ENCODE results near the gene TBX18. TPM values are rescaled to one million over a fixed set of nuclear protein-coding genes. Genes with fewer than 3 reads are reported as not detected.

TBX18 gene
- total RNA-seq, 1 experiment from 2014 or later: 0.15 TPM

DNA sequence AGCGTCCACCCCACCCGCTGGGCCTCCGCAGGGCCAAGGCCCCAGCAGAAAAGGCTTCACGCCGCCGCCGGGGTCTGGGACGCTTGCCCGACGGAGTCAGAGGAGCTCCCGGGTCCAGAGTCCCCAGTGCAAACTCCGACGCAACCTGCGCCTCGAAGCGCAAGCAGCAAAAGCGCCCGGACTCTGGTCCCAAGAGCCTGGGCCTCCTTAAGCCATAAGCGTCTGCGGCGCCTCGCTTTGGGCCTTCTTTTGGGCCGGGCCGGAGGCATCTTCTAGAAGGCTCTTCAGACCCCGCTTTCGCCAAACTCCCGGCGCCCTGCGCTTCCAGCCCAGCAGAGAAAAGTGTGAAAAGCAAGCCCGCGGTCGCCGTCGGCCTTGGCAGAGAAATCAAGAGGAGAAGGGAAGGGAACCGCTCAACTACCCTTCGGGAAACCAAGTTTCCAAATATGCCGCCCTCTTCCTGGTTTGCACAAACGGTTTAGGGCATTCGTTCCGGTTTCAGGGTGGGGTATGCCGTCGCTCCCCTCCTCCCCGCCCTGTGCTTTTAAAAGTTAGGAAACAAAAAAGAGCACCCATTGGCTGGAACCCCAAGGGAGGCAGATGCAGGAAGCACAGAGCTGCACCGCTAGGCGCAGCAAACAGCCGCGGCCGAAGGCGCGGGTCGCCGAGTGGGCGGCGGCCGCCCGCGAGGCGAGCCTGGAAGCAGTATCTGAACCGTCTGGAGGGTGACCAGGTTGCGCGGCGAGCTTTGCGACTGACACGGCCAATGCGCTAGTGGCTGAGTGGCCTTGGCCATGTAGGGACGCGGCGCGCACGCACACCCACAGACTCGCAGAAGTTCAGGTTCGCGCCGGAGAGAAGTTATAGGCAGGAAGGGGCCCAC lies 1.2 kb downstream of the TBX18 start:
- CTCF ChIA-PET: interaction anchor here (1.1 to 3.6 kb wide), 7 partner anchors 10 to 341 kb away, joined by 3 to 63 read pairs (median 8); no protein-coding TSS in a partner anchor
- no peaks in the 10 kb centered on the region for H3K9me3 Mint-ChIP-seq
- POLR2A ChIA-PET: interaction anchor here (1.6 kb wide), 1 partner anchor 11 kb away, joined by 4 read pairs; no protein-coding TSS in a partner anchor
- peaks cover 100% of the 10 kb centered on the region for H3K27me3 Mint-ChIP-seq (ENCODE audit: low read depth)
- no peak overlapping the region for H3K27ac Mint-ChIP-seq
- H3K36me3 Mint-ChIP-seq: no peaks in the 10 kb centered on the region
- peak overlapping the region; percentile 82 for H3K4me3 Mint-ChIP-seq
- TF ChIP-seq, protein P1, sequence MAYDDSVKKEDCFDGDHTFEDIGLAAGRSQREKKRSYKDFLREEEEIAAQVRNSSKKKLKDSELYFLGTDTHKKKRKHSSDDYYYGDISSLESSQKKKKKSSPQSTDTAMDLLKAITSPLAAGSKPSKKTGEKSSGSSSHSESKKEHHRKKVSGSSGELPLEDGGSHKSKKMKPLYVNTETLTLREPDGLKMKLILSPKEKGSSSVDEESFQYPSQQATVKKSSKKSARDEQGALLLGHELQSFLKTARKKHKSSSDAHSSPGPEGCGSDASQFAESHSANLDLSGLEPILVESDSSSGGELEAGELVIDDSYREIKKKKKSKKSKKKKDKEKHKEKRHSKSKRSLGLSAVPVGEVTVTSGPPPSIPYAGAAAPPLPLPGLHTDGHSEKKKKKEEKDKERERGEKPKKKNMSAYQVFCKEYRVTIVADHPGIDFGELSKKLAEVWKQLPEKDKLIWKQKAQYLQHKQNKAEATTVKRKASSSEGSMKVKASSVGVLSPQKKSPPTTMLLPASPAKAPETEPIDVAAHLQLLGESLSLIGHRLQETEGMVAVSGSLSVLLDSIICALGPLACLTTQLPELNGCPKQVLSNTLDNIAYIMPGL (CRISPR knock-in tag; IDR thresholded peaks at IDR 0.05): peak; percentile 10; the same call in 1 of the 2 replicates
- 0 out of 2 replicates have a peak, but pooled peaks have one; percentile 19 for TF ChIP-seq JUN (CRISPR knock-in tag; IDR thresholded peaks at IDR 0.05)
- TF ChIP-seq, protein P2, sequence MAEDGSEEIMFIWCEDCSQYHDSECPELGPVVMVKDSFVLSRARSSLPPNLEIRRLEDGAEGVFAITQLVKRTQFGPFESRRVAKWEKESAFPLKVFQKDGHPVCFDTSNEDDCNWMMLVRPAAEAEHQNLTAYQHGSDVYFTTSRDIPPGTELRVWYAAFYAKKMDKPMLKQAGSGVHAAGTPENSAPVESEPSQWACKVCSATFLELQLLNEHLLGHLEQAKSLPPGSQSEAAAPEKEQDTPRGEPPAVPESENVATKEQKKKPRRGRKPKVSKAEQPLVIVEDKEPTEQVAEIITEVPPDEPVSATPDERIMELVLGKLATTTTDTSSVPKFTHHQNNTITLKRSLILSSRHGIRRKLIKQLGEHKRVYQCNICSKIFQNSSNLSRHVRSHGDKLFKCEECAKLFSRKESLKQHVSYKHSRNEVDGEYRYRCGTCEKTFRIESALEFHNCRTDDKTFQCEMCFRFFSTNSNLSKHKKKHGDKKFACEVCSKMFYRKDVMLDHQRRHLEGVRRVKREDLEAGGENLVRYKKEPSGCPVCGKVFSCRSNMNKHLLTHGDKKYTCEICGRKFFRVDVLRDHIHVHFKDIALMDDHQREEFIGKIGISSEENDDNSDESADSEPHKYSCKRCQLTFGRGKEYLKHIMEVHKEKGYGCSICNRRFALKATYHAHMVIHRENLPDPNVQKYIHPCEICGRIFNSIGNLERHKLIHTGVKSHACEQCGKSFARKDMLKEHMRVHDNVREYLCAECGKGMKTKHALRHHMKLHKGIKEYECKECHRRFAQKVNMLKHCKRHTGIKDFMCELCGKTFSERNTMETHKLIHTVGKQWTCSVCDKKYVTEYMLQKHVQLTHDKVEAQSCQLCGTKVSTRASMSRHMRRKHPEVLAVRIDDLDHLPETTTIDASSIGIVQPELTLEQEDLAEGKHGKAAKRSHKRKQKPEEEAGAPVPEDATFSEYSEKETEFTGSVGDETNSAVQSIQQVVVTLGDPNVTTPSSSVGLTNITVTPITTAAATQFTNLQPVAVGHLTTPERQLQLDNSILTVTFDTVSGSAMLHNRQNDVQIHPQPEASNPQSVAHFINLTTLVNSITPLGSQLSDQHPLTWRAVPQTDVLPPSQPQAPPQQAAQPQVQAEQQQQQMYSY (CRISPR knock-in tag; IDR thresholded peaks at IDR 0.05): no peak
- no peak for TF ChIP-seq ZNF396 (CRISPR knock-in tag; IDR thresholded peaks at IDR 0.05; ENCODE audit: borderline replicate concordance)
- 0 out of 2 replicates have a peak, but pooled peaks have one; percentile 16 for TF ChIP-seq ZNF423 (CRISPR knock-in tag; IDR thresholded peaks at IDR 0.05)
- ATAC-seq (peak; percentile 1; the same call in 1 of the 2 replicates), DNase-seq (ENCODE audit: low spot score) (peak; percentile 50)
- H3K4me1 Mint-ChIP-seq: peaks cover 36% of the 10 kb centered on the region

DNA sequence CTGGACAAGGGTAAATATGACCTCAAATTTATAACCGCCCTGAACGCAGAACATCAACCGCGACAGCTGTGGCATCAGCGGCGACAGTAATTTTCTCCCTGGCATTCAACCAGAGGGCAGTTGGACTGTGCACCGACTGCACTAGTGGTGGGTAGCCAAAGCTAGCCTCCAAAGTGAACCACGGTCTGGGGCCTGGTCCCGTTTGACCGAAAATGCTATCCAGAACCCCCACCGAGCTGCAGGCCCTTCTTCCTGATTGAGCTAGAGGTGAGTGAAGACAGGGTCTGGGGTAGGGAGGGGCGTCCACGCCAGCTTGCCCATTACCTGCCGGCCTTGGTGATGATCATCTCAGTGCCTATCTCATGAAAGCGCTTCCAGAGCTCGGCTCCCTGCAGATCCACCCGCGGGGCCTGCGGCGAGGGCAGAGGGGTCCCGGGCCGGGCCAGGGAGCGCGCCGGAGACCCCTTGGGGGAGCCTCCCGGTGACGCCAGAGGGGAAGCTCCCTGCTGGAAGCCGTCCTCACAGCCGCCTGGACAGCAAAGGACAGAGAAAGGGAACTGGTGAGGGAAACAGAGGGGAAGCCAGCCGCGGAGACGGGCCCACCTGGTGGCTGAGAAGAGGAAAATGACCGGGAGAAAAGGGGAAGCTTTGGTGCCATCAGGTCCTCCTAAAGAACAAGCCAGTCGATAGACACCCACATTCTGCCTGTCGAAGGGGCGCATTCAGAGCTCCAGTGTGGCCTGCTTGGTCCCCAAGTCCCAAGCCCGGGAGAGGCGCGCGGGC lies 2.0 kb downstream of the TBX18 start:
- H3K27me3 Mint-ChIP-seq (ENCODE audit: low read depth): peaks cover 95% of the 10 kb centered on the region
- TF ChIP-seq, protein P3, sequence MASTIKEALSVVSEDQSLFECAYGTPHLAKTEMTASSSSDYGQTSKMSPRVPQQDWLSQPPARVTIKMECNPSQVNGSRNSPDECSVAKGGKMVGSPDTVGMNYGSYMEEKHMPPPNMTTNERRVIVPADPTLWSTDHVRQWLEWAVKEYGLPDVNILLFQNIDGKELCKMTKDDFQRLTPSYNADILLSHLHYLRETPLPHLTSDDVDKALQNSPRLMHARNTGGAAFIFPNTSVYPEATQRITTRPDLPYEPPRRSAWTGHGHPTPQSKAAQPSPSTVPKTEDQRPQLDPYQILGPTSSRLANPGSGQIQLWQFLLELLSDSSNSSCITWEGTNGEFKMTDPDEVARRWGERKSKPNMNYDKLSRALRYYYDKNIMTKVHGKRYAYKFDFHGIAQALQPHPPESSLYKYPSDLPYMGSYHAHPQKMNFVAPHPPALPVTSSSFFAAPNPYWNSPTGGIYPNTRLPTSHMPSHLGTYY (CRISPR knock-in tag; IDR thresholded peaks at IDR 0.05): no peak
- TF ChIP-seq, protein P1 (CRISPR knock-in tag; IDR thresholded peaks at IDR 0.05): 0 out of 2 replicates have a peak, but pooled peaks have one; percentile 11
- peak; percentile 24; the same call in 1 of the 2 replicates for TF ChIP-seq ZNF423 (CRISPR knock-in tag; IDR thresholded peaks at IDR 0.05)
- H3K9me3 Mint-ChIP-seq: no peaks in the 10 kb centered on the region
- peak overlapping the region; percentile 82 for H3K4me3 Mint-ChIP-seq
- DNase-seq (ENCODE audit: low spot score) (peak; percentile 44), ATAC-seq (peak; percentile 3)
- POLR2A ChIA-PET: interaction anchor here (1.6 kb wide), 1 partner anchor 11 kb away, joined by 4 read pairs; no protein-coding TSS in a partner anchor
- CTCF ChIA-PET: interaction anchor here (0.8 to 3.6 kb wide), 9 partner anchors 9 to 340 kb away, joined by 3 to 63 read pairs (median 7); no protein-coding TSS in a partner anchor
- H3K4me1 Mint-ChIP-seq: peaks cover 29% of the 10 kb centered on the region
- H3K27ac Mint-ChIP-seq: no peak overlapping the region
- no peaks in the 10 kb centered on the region for H3K36me3 Mint-ChIP-seq

DNA sequence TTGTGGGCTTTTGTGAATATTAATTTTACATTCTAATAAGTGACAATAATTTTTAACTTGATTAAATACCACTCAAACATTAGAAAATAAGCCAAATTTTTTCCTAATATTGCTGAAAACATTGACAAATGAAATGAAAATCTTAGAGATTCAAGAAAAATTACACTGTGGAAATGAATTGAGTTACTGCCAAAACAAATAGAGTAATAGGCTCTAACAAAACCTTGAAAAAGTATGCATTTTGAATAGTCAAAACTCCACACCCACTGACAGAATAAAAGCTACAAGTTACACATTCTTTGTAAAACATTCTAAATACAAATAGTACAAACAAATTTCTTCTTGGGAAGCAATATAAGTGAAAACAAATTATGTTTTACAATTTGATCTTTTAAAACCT lies 5.9 kb downstream of the TBX18 start:
- ATAC-seq: no peak
- no peak overlapping the region for H3K4me3 Mint-ChIP-seq
- peaks cover 59% of the 10 kb centered on the region for H3K27me3 Mint-ChIP-seq (ENCODE audit: low read depth)
- no peak overlapping the region for H3K27ac Mint-ChIP-seq
- no peak for DNase-seq (ENCODE audit: low spot score)
- CTCF ChIA-PET: interaction anchor here (0.6 kb wide), 1 partner anchor 16 kb away, joined by 4 read pairs; no protein-coding TSS in a partner anchor
- no peaks in the 10 kb centered on the region for H3K9me3 Mint-ChIP-seq
- H3K4me1 Mint-ChIP-seq: peaks cover 9% of the 10 kb centered on the region
- POLR2A ChIA-PET: no interaction called here
- no peaks in the 10 kb centered on the region for H3K36me3 Mint-ChIP-seq
- TF ChIP-seq, protein P4, sequence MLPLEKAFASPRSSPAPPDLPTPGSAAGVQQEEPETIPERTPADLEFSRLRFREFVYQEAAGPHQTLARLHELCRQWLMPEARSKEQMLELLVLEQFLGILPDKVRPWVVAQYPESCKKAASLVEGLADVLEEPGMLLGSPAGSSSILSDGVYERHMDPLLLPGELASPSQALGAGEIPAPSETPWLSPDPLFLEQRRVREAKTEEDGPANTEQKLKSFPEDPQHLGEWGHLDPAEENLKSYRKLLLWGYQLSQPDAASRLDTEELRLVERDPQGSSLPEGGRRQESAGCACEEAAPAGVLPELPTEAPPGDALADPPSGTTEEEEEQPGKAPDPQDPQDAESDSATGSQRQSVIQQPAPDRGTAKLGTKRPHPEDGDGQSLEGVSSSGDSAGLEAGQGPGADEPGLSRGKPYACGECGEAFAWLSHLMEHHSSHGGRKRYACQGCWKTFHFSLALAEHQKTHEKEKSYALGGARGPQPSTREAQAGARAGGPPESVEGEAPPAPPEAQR (CRISPR knock-in tag; IDR thresholded peaks at IDR 0.05): no peak
- TF ChIP-seq, protein P5, sequence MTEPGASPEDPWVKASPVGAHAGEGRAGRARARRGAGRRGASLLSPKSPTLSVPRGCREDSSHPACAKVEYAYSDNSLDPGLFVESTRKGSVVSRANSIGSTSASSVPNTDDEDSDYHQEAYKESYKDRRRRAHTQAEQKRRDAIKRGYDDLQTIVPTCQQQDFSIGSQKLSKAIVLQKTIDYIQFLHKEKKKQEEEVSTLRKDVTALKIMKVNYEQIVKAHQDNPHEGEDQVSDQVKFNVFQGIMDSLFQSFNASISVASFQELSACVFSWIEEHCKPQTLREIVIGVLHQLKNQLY (CRISPR knock-in tag; IDR thresholded peaks at IDR 0.05): no peak
- TF ChIP-seq, protein P6, sequence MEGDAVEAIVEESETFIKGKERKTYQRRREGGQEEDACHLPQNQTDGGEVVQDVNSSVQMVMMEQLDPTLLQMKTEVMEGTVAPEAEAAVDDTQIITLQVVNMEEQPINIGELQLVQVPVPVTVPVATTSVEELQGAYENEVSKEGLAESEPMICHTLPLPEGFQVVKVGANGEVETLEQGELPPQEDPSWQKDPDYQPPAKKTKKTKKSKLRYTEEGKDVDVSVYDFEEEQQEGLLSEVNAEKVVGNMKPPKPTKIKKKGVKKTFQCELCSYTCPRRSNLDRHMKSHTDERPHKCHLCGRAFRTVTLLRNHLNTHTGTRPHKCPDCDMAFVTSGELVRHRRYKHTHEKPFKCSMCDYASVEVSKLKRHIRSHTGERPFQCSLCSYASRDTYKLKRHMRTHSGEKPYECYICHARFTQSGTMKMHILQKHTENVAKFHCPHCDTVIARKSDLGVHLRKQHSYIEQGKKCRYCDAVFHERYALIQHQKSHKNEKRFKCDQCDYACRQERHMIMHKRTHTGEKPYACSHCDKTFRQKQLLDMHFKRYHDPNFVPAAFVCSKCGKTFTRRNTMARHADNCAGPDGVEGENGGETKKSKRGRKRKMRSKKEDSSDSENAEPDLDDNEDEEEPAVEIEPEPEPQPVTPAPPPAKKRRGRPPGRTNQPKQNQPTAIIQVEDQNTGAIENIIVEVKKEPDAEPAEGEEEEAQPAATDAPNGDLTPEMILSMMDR (IDR thresholded peaks at IDR 0.05): no peak
- TF ChIP-seq ZNF671 (CRISPR knock-in tag; IDR thresholded peaks at IDR 0.05): no peak
- TF ChIP-seq, protein P7, sequence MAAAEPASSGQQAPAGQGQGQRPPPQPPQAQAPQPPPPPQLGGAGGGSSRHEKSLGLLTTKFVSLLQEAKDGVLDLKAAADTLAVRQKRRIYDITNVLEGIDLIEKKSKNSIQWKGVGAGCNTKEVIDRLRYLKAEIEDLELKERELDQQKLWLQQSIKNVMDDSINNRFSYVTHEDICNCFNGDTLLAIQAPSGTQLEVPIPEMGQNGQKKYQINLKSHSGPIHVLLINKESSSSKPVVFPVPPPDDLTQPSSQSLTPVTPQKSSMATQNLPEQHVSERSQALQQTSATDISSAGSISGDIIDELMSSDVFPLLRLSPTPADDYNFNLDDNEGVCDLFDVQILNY (CRISPR knock-in tag; IDR thresholded peaks at IDR 0.05): no peak
- TF ChIP-seq OVOL2 (CRISPR knock-in tag; IDR thresholded peaks at IDR 0.05; ENCODE audit: borderline replicate concordance): no peak

Measured in WTC11 (cell line).